Non-pigmented ciliary epithelial cell (primary cell): Measurements from ENCODE around the gene RNF187.
A peak's percentile ranks its signal among the peaks of the same experiment; 100 is the strongest.

Source experiments
- DNase-seq: peaks from one replicate; pipeline ENCODE4 v3.0.0-alpha.2; 2010; ENCODE audit warnings: low read depth

The RNF187 gene

GRCh38 chr1:228487336-228488124 lies at the start of gene RNF187:
Gene RNF187, plus strand, starts transcription at chr1:228487382.
- DNase-seq: no peak

GRCh38 chr1:228437424-228437962 lies 49.7 kb upstream of the RNF187 start:
- DNase-seq: no peak

- no peak for DNase-seq
Observed at GRCh38 chr1:228438266-228438665, 48.9 kb upstream of the RNF187 start.

GRCh38 chr1:228440761-228441500 lies 46.3 kb upstream of the RNF187 start:
- no peak for DNase-seq

GRCh38 chr1:228443395-228443794 lies 43.8 kb upstream of the RNF187 start:
- no peak for DNase-seq

- no peak for DNase-seq
Observed at GRCh38 chr1:228445490-228445842, 41.7 kb upstream of the RNF187 start.

- DNase-seq: no peak
Observed at GRCh38 chr1:228445843-228446650, 41.1 kb upstream of the RNF187 start.

GRCh38 chr1:228446852-228447251 lies 40.3 kb upstream of the RNF187 start:
- no peak for DNase-seq

- DNase-seq: no peak
Observed at GRCh38 chr1:228448372-228448771, 38.8 kb upstream of the RNF187 start.

GRCh38 chr1:228450200-228450599 lies 37.0 kb upstream of the RNF187 start:
- no peak for DNase-seq

GRCh38 chr1:228452194-228453021 lies 34.8 kb upstream of the RNF187 start:
- DNase-seq: no peak

- DNase-seq: no peak
Observed at GRCh38 chr1:228453022-228453560, 34.1 kb upstream of the RNF187 start.

GRCh38 chr1:228453614-228454013 lies 33.6 kb upstream of the RNF187 start:
- no peak for DNase-seq

- DNase-seq: no peak
Observed at GRCh38 chr1:228454238-228454637, 32.9 kb upstream of the RNF187 start.

- no peak for DNase-seq
Observed at GRCh38 chr1:228455715-228456114, 31.5 kb upstream of the RNF187 start.

- no peak for DNase-seq
Observed at GRCh38 chr1:228456252-228457016, 30.7 kb upstream of the RNF187 start.

- DNase-seq: no peak
Observed at GRCh38 chr1:228457017-228457395, 30.2 kb upstream of the RNF187 start.

GRCh38 chr1:228457396-228458176 lies 29.6 kb upstream of the RNF187 start:
- peak; percentile 97 for DNase-seq

GRCh38 chr1:228459091-228459993 lies 27.8 kb upstream of the RNF187 start:
- no peak for DNase-seq
